OCI-LY7 (cell line): ENCODE measurements around the gene WRAP73.

ENCODE experiments used
- EZH2phosphoT487 ChIP-seq: fragments of 200-600 bp; sonication (generic); IDR thresholded peaks from 2 replicates; pipeline ENCODE4 v1.6.1; 2018; ENCODE audit warnings: low read depth, borderline replicate concordance, mild to moderate bottlenecking, mixed run types, antibody characterized with exemption, low read length, moderate library complexity, mixed read lengths
- TF ChIP-seq, protein P1 (sequence below): fragments of 200-600 bp; sonication (generic); conservative IDR thresholded peaks from 2 replicates; pipeline ENCODE4 v1.5.1; 2014; ENCODE audit warnings: mild to moderate bottlenecking, antibody characterized with exemption, low read length, moderate library complexity, mixed read lengths

DNA sequence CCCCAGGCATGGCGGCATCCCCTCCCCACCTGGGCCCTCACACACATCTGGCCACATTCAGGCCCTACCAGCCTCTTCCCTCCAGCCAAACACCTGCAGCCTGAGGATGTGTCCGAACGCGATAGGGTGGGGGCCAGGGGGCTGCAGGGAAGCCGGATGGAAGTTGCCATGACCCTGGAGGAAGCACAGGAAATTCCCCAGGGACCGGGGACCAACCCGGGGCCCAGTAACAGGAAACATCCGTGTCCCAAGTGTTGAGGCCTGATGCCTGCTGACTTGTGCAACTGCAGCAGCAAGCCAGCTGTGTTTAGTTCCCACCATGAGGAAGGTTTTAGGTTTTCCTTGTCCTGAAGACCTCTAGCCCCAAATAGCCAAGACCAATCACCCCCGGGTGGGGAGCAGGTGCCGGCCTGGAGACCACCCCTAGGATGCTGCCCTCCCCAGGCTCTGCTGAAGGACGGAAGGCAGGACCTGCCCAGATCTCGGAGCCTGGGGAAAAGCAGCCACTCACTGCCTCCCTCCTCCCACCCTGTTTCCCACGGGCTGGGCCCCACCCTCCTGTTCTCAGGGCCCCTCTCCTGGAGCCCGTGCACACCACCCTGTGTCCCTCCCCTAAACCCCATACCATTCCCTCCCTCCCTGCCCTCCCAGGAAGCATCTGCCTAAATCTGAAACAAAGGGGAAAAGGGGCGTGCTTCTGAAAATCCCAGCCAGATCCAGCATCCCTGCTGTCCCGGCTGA, 68.4 kb downstream of the WRAP73 start:
- TF ChIP-seq, protein P1, sequence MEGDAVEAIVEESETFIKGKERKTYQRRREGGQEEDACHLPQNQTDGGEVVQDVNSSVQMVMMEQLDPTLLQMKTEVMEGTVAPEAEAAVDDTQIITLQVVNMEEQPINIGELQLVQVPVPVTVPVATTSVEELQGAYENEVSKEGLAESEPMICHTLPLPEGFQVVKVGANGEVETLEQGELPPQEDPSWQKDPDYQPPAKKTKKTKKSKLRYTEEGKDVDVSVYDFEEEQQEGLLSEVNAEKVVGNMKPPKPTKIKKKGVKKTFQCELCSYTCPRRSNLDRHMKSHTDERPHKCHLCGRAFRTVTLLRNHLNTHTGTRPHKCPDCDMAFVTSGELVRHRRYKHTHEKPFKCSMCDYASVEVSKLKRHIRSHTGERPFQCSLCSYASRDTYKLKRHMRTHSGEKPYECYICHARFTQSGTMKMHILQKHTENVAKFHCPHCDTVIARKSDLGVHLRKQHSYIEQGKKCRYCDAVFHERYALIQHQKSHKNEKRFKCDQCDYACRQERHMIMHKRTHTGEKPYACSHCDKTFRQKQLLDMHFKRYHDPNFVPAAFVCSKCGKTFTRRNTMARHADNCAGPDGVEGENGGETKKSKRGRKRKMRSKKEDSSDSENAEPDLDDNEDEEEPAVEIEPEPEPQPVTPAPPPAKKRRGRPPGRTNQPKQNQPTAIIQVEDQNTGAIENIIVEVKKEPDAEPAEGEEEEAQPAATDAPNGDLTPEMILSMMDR = no peak
- no peak for TF ChIP-seq EZH2phosphoT487
